GM12872 (cell line): ENCODE results near the gene STOX2.

Source experiments
- TF ChIP-seq, protein P1 (sequence below): IDR thresholded peaks from 3 replicates; pipeline ENCODE4 v1.5.1; 2011; ENCODE audit warnings: low read depth, mild to moderate bottlenecking, low read length, moderate library complexity; ENCODE audit not compliant: insufficient read depth

The STOX2 gene

DNA sequence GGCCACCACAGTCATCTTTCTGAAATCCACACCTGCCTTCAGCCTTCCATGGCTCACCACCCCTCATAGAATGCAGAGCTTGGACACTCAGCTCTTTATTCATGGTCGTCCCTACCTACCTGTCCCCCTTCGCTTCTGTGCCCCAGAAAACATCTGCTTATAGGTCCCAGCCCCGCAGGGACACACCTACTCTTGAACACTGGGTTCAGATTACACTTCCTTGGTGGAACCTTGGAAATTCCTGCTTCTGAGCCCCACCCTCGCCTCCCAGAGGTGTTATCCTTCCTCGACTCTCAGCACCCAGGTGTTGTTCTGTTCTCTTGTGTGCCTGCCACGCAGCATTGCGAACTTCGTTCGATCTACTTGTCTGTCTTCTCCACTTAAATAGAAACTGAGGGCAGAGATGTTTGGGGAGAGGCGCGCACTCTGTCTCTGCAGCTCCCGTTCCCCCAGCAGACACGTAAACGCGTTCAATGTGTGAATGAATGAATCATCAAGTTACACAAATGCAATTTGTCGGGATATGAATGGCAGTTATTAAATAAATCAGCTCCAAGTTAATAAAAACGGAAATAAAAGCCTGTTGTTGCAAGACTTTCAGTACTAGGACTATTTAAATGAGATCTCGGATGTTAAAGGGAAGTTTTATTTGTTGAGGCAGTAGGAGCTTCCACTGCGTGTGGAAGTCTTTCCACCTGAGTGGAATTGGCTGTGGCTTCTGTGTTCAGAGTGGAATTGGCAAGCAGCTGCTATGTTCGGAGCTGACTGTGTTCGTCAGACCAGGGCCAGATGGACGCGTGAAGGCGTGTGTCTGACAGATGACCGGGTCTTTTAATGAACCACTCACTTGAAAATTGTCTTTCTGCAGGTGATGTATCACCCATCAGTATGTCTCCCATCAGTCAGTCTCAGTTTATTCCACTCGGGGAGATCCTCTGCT is 95.6 kb downstream of the STOX2 start:
- TF ChIP-seq, protein P1, sequence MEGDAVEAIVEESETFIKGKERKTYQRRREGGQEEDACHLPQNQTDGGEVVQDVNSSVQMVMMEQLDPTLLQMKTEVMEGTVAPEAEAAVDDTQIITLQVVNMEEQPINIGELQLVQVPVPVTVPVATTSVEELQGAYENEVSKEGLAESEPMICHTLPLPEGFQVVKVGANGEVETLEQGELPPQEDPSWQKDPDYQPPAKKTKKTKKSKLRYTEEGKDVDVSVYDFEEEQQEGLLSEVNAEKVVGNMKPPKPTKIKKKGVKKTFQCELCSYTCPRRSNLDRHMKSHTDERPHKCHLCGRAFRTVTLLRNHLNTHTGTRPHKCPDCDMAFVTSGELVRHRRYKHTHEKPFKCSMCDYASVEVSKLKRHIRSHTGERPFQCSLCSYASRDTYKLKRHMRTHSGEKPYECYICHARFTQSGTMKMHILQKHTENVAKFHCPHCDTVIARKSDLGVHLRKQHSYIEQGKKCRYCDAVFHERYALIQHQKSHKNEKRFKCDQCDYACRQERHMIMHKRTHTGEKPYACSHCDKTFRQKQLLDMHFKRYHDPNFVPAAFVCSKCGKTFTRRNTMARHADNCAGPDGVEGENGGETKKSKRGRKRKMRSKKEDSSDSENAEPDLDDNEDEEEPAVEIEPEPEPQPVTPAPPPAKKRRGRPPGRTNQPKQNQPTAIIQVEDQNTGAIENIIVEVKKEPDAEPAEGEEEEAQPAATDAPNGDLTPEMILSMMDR, result no peak

DNA sequence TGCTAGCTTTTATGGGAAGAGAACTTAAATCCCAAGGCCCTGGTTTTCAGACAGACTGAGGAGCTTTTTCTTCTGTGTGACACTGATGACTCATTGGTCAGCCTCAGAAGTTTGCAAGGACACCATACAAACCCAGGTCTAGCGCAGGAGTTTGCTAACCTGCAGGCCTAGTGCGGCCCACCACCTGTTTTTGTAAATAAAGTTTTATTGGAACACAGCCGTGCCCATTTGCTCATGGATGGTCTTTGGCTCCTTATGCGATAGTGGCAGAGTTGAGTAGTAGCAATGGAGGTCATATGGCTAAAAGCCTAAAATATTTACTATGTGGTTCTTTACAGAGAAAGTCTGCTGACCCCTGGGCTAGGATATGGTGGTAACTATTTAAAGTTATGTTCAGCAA is 98.3 kb downstream of the STOX2 start:
- TF ChIP-seq, protein P1, result no peak

DNA sequence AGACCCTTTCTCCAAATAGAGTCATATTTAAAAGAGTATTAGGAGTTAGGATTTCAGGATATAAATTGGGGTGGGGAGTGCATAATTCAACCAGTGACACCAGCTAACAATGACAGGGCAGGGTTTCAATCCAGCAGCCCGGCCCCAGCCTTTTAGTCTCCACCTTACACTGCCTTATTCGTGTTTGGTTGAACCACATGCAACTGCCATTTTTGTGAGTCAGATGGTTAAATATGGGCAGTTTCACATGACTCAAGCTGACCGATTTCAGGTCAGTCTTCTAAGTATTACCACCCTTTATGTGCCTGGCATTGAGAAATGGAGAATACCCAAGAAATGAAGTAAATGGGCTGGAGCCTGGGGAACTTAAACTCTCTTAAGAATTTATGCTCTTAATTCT is 102.8 kb downstream of the STOX2 start:
- TF ChIP-seq, protein P1, result no peak

DNA sequence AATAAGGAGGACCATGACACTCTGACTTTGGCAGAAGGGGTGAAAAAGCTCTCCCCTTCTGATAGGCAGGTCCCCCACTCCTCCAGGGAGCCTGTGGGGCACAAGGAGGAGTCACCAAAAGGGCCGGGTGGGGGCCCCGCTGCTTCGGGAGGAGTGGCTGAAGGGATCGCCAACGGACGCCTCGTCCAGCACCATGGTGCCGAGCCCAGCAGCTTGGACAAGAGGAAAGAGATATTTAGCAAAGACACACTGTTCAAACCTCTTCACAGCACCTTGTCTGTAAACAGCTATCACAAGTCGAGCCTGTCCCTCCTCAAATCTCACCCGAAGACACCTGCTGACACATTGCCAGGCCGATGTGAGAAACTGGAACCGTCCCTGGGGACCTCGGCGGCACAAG is 105.6 kb downstream of the STOX2 start:
- TF ChIP-seq, protein P1, result no peak

DNA sequence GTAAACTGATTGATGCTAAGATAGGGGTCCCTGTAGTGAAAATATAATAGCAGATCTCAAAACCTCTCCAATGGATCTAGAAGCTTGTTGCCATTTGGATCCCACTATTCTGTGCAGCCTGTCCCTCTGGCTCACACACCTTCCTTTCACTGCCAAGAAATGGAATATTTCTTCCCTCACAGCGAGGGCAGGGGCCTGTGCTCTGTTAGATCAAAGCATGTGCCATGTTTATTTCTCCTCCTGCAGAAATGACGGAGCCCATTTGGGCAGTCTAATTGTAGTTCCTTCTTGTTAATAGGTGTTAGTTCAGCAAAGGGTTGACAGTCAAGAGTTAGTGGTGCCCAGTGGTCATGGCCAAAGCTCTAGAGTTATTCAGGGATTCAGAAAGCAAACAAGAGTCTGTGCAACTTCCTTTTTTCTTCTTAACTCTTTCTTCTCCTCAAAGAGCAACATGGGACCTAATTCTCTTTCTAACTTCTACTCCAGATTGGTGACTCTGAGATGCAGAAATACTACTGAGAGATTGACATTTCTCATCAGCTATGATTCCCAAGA is 106.8 kb downstream of the STOX2 start:
- TF ChIP-seq, protein P1, result no peak

DNA sequence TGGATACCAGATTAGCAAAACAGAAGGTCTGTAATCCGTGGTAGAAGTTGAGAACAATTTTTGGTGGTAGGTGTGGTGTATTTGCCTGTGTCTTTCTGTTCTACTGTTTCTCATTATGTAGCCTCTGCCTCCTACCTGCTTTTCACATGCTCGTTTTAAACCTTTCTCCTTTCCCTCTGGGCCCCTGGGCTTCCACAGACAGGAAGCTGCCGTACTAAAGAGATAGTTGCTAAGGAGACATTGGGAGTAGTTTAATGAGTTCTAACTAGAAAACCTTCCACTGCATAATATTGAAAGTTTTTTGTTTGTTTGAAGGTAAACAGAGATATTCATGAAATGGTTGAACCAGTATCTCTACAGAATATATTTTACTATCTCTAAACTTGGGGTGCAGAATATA is 107.8 kb downstream of the STOX2 start:
- TF ChIP-seq, protein P1, result no peak

DNA sequence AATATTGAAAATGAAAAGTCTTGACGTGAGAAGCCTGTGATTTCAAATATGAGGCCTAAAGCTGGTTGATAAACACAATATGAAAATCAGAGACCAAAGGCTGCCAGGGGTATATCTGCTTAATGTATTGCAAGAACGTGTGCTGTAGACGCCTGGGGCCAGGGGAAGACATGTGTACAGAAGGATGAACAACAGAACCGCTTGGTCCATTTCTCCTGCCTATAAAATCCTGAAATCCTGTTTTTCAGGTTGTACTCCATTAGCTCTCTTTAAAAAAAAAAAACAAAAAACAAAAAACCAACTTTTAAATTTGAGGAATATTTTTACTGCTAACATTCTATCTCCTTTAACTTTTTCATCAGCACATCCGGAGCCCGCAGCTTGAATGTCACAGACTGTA is 109.2 kb downstream of the STOX2 start:
- TF ChIP-seq, protein P1, result no peak
